HG03432 (cell line): ENCODE results near the gene RNF44.

Experiments used
- ATAC-seq: cut with Tn5 transposase; IDR thresholded peaks from one replicate; pipeline ENCODE4 v1.9.1; 2021; ENCODE audit warnings: mild to moderate bottlenecking, moderate library complexity; ENCODE audit not compliant: unreplicated experiment

RNF44 gene

DNA sequence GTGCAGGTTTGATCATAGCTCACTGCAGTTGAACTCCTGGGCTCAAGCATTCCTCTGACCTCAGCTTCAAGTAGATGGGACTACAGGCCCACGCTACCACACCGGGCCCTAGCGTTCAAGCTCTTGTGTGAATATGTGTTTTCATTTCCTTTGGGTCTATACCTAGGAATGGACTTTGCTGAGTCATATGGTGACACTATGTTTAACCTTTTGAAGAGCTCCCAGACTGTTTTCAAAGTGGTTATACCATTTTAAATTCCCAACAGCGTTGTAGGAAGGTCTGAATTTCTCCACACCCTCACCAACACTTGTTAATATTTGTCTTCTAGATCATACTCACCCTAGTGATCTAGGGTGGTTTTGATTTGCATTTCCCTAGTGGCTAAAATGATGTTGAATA, 55.5 kb downstream of the RNF44 start:
- ATAC-seq, result no peak
